Measurements from ENCODE around the gene SLC26A9.
"Not testable (repeated sequence)": the region's sequence is repeated elsewhere in the genome, so short reads cannot be mapped to it uniquely, and the experiment has no call there.

The SLC26A9 gene

GRCh38 chr1:205905095-205905494 lies 38.2 kb downstream of the SLC26A9 start:
- H3K9me3 ChIP-seq (ENCODE audit: control insufficient read depth, insufficient read depth, low read depth, low read length); POLR2A ChIA-PET; H3K4me1 ChIP-seq (ENCODE audit: control insufficient read depth, insufficient read depth, low read length); H3K27ac ChIP-seq (ENCODE audit: extremely low read depth, low read depth, low read length); H3K4me3 ChIP-seq (ENCODE audit: low read depth, low read length); H3K36me3 ChIP-seq (ENCODE audit: control insufficient read depth in 2 of 2, insufficient read depth in 1 of 2, low read length in 2 of 2): not testable (repeated sequence)
- TF ChIP-seq ZNF146 (tag by site-specific recombination; IDR thresholded peaks at IDR 0.05) = peak; percentile 91
- CTCF ChIA-PET = interaction anchor here (0.7 to 0.8 kb wide), 2 partner anchors 96 to 113 kb away, joined by 3 to 4 read pairs; no protein-coding TSS in a partner anchor

GRCh38 chr1:205896351-205896750 lies 46.9 kb downstream of the SLC26A9 start:
- Histone ChIP-seq H3K27ac (ENCODE audit: extremely low read depth, low read depth, low read length) (no peak overlapping the region), H3K4me3 (ENCODE audit: low read depth, low read length) (no peak overlapping the region), H3K9me3 (ENCODE audit: control insufficient read depth, insufficient read depth, low read depth, low read length) (no peaks in the 10 kb centered on the region), H3K36me3 (ENCODE audit: control insufficient read depth in 2 of 2, insufficient read depth in 1 of 2, low read length in 2 of 2) (no peaks in the 10 kb centered on the region; a peak in 1 of 3 replicates), H3K4me1 (ENCODE audit: control insufficient read depth, insufficient read depth, low read length) (no peaks in the 10 kb centered on the region)
- ChIA-PET CTCF (interaction anchor here (1.2 kb wide), 1 partner anchor 409 kb away, joined by 3 read pairs; no protein-coding TSS in a partner anchor), POLR2A (no interaction called here)
- TF ChIP-seq ZNF529 (tag by site-specific recombination; IDR thresholded peaks at IDR 0.05; ENCODE audit: insufficient replicate concordance) (no peak), ZNF433 (tag by site-specific recombination; IDR thresholded peaks at IDR 0.05; ENCODE audit: low read depth) (no peak), AEBP2 (tag by site-specific recombination; IDR thresholded peaks at IDR 0.05; ENCODE audit: borderline replicate concordance) (no peak), ZNF791 (tag by site-specific recombination; IDR thresholded peaks at IDR 0.05) (no peak), ZSCAN23 (tag by site-specific recombination; IDR thresholded peaks at IDR 0.05) (no peak), ZNF366 (tag by site-specific recombination; conservative IDR thresholded peaks at IDR 0.05) (peak; percentile 82)

- H3K9me3 ChIP-seq (ENCODE audit: control insufficient read depth, insufficient read depth, low read depth, low read length); POLR2A ChIA-PET; H3K4me3 ChIP-seq (ENCODE audit: low read depth, low read length); H3K4me1 ChIP-seq (ENCODE audit: control insufficient read depth, insufficient read depth, low read length); H3K27ac ChIP-seq (ENCODE audit: extremely low read depth, low read depth, low read length); H3K36me3 ChIP-seq (ENCODE audit: control insufficient read depth in 2 of 2, insufficient read depth in 1 of 2, low read length in 2 of 2): not testable (repeated sequence)
- CTCF ChIA-PET = interaction anchor here (1.9 kb wide), 1 partner anchor 83 kb away, joined by 6 read pairs; no protein-coding TSS in a partner anchor
These were observed 49.1 kb downstream of the SLC26A9 start for GRCh38 chr1:205894119-205894518.

GRCh38 chr1:205892175-205892574 lies 51.1 kb downstream of the SLC26A9 start:
- POLR2A ChIA-PET; H3K9me3 ChIP-seq (ENCODE audit: control insufficient read depth, insufficient read depth, low read depth, low read length): not testable (repeated sequence)
- CTCF ChIA-PET = interaction anchor here (0.5 to 1.1 kb wide), 2 partner anchors 15 to 27 kb away, joined by 3 to 4 read pairs; no protein-coding TSS in a partner anchor

GRCh38 chr1:205891481-205891880 lies 51.8 kb downstream of the SLC26A9 start:
- H3K27ac ChIP-seq (ENCODE audit: extremely low read depth, low read depth, low read length); H3K36me3 ChIP-seq (ENCODE audit: control insufficient read depth in 2 of 2, insufficient read depth in 1 of 2, low read length in 2 of 2); H3K9me3 ChIP-seq (ENCODE audit: control insufficient read depth, insufficient read depth, low read depth, low read length); H3K4me1 ChIP-seq (ENCODE audit: control insufficient read depth, insufficient read depth, low read length); H3K4me3 ChIP-seq (ENCODE audit: low read depth, low read length); POLR2A ChIA-PET: not testable (repeated sequence)
- CTCF ChIA-PET = interaction anchor here (0.5 to 1.1 kb wide), 3 partner anchors 16 to 110 kb away, joined by 3 to 4 read pairs (median 3); no protein-coding TSS in a partner anchor

More at GRCh38 chr1:205892175-205892574, 51.1 kb downstream of the SLC26A9 start:
- not testable (repeated sequence) for H3K36me3 ChIP-seq (ENCODE audit: control insufficient read depth in 2 of 2, insufficient read depth in 1 of 2, low read length in 2 of 2); H3K27ac ChIP-seq (ENCODE audit: extremely low read depth, low read depth, low read length); H3K4me3 ChIP-seq (ENCODE audit: low read depth, low read length); H3K4me1 ChIP-seq (ENCODE audit: control insufficient read depth, insufficient read depth, low read length)

- H3K9me3 ChIP-seq (ENCODE audit: control insufficient read depth, insufficient read depth, low read depth, low read length); H3K36me3 ChIP-seq (ENCODE audit: control insufficient read depth in 2 of 2, insufficient read depth in 1 of 2, low read length in 2 of 2); CTCF ChIA-PET; H3K4me3 ChIP-seq (ENCODE audit: low read depth, low read length); POLR2A ChIA-PET; H3K27ac ChIP-seq (ENCODE audit: extremely low read depth, low read depth, low read length); H3K4me1 ChIP-seq (ENCODE audit: control insufficient read depth, insufficient read depth, low read length): not testable (repeated sequence)
These were observed 52.6 kb downstream of the SLC26A9 start for GRCh38 chr1:205890631-205891030.

- H3K36me3 ChIP-seq (ENCODE audit: control insufficient read depth in 2 of 2, insufficient read depth in 1 of 2, low read length in 2 of 2); H3K4me3 ChIP-seq (ENCODE audit: low read depth, low read length); POLR2A ChIA-PET; H3K4me1 ChIP-seq (ENCODE audit: control insufficient read depth, insufficient read depth, low read length); CTCF ChIA-PET; H3K9me3 ChIP-seq (ENCODE audit: control insufficient read depth, insufficient read depth, low read depth, low read length); H3K27ac ChIP-seq (ENCODE audit: extremely low read depth, low read depth, low read length): not testable (repeated sequence)
These were observed 53.5 kb downstream of the SLC26A9 start for GRCh38 chr1:205889706-205890105.

GRCh38 chr1:205889006-205889405 lies 54.2 kb downstream of the SLC26A9 start:
- H3K4me3 ChIP-seq (ENCODE audit: low read depth, low read length); H3K27ac ChIP-seq (ENCODE audit: extremely low read depth, low read depth, low read length); H3K4me1 ChIP-seq (ENCODE audit: control insufficient read depth, insufficient read depth, low read length); H3K36me3 ChIP-seq (ENCODE audit: control insufficient read depth in 2 of 2, insufficient read depth in 1 of 2, low read length in 2 of 2); POLR2A ChIA-PET; H3K9me3 ChIP-seq (ENCODE audit: control insufficient read depth, insufficient read depth, low read depth, low read length): not testable (repeated sequence)
- CTCF ChIA-PET = interaction anchor here (0.6 to 0.7 kb wide), 2 partner anchors 40 to 78 kb away, joined by 3 to 4 read pairs; no protein-coding TSS in a partner anchor
